ENCODE measurements around the gene LSM8. TPM values are rescaled to one million over a fixed set of nuclear protein-coding genes. Genes with fewer than 3 reads are reported as not detected.

The LSM8 gene
- total and polyA plus RNA-seq, 2 donors (not counting 1 experiment from before 2014, with no cell fraction given): 64.3 to 65.2 TPM

GRCh38 chr7:118186501-118186900 is 2.5 kb downstream of the LSM8 start:
- DNase-seq: no peak
- Mint-ChIP-seq H3K9me3 (ENCODE audit: insufficient read depth) (no peaks in the 10 kb centered on the region), H3K4me1 (peaks cover 43% of the 10 kb centered on the region), H3K4me3 (peak overlapping the region; percentile 55), H3K27me3 (no peaks in the 10 kb centered on the region), H3K27ac (no peak overlapping the region)
- ChIA-PET POLR2A (no interaction called here), CTCF (interaction anchor here (2.6 kb wide), 1 partner anchor 10 kb away, joined by 15 read pairs; no protein-coding TSS in a partner anchor)
- Histone ChIP-seq H4K20me1 (ENCODE audit: control insufficient read depth, insufficient read depth, low read length, poor library complexity, severe bottlenecking) (no peaks in the 10 kb centered on the region), H2AFZ (ENCODE audit: insufficient read depth, low read depth, low read length, poor library complexity, severe bottlenecking) (no peak overlapping the region), H3K36me3 (replicated peaks in 1 of 2; ENCODE audit: control extremely low read depth in 1 of 2, control insufficient read depth in 1 of 2, extremely low read depth in 1 of 2, insufficient read depth in 2 of 2, low read length in 1 of 2) (peaks cover 9 to 26% of the 10 kb centered on the region in 2 experiments), H3K27me3 (replicated peaks in 1 of 4; ENCODE audit: control extremely low read depth in 1 of 4, control insufficient read depth in 3 of 4, insufficient read depth in 4 of 4, low read length in 3 of 4) (no peaks in the 10 kb centered on the region), H3K27ac (ENCODE audit: low read length in 2 of 2) (peak overlapping the region in 1 of 2 donors; percentile 45), H3K4me2 (replicated peaks; ENCODE audit: low read depth, low read length, poor library complexity, severe bottlenecking) (peak overlapping the region; percentile 80), H3K4me1 (ENCODE audit: control insufficient read depth in 2 of 2, insufficient read depth in 2 of 2, low read length in 2 of 2) (peaks cover 19 to 29% of the 10 kb centered on the region in 2 donors), H3K9me3 (ENCODE audit: control extremely low read depth in 1 of 3, control insufficient read depth in 2 of 3, insufficient read depth in 1 of 3, low read length in 2 of 3) (no peaks in the 10 kb centered on the region), H3K4me3 (ENCODE audit: control extremely low read depth in 1 of 5, extremely low read depth in 1 of 5, insufficient read depth in 1 of 5, low read depth in 2 of 5, low read length in 4 of 5) (no peak overlapping the region), H3K9ac (ENCODE audit: low read length) (no peak overlapping the region), H3K79me2 (ENCODE audit: control insufficient read depth, insufficient read depth, low read length) (peaks cover 43% of the 10 kb centered on the region)
- no peak for TF ChIP-seq CTCF (IDR thresholded peaks at IDR 0.05)
- TF ChIP-seq EZH2 (IDR thresholded peaks at IDR 0.05; ENCODE audit: borderline replicate concordance, insufficient read depth, low read depth, low read length, poor library complexity, severe bottlenecking): no peak
- no peak for ATAC-seq (ENCODE audit: low read depth)
- intact Hi-C loops (cut with micrococcal nuclease): no loop called here

- Histone ChIP-seq H3K27me3 (replicated peaks in 1 of 4; ENCODE audit: control extremely low read depth in 1 of 4, control insufficient read depth in 3 of 4, insufficient read depth in 4 of 4, low read length in 3 of 4) (no peaks in the 10 kb centered on the region), H3K4me3 (ENCODE audit: control extremely low read depth in 1 of 5, extremely low read depth in 1 of 5, insufficient read depth in 1 of 5, low read depth in 2 of 5, low read length in 4 of 5) (no peak overlapping the region), H3K36me3 (replicated peaks in 1 of 2; ENCODE audit: control extremely low read depth in 1 of 2, control insufficient read depth in 1 of 2, extremely low read depth in 1 of 2, insufficient read depth in 2 of 2, low read length in 1 of 2) (peaks cover 3 to 14% of the 10 kb centered on the region in 2 experiments), H3K79me2 (ENCODE audit: control insufficient read depth, insufficient read depth, low read length) (no peaks in the 10 kb centered on the region), H3K27ac (ENCODE audit: low read length in 2 of 2) (no peak overlapping the region), H4K20me1 (ENCODE audit: control insufficient read depth, insufficient read depth, low read length, poor library complexity, severe bottlenecking) (no peaks in the 10 kb centered on the region), H3K4me1 (ENCODE audit: control insufficient read depth in 2 of 2, insufficient read depth in 2 of 2, low read length in 2 of 2) (no peaks in the 10 kb centered on the region), H2AFZ (ENCODE audit: insufficient read depth, low read depth, low read length, poor library complexity, severe bottlenecking) (no peak overlapping the region), H3K4me2 (replicated peaks; ENCODE audit: low read depth, low read length, poor library complexity, severe bottlenecking) (no peak overlapping the region), H3K9ac (ENCODE audit: low read length) (no peak overlapping the region), H3K9me3 (ENCODE audit: control extremely low read depth in 1 of 3, control insufficient read depth in 2 of 3, insufficient read depth in 1 of 3, low read length in 2 of 3) (no peaks in the 10 kb centered on the region)
- TF ChIP-seq EZH2 (IDR thresholded peaks at IDR 0.05; ENCODE audit: borderline replicate concordance, insufficient read depth, low read depth, low read length, poor library complexity, severe bottlenecking) (no peak), CTCF (IDR thresholded peaks at IDR 0.05) (peak; percentile 14)
- Mint-ChIP-seq H3K4me3 (no peak overlapping the region), H3K4me1 (peaks cover 2% of the 10 kb centered on the region), H3K9me3 (ENCODE audit: insufficient read depth) (no peaks in the 10 kb centered on the region), H3K27ac (no peak overlapping the region), H3K27me3 (no peaks in the 10 kb centered on the region)
- CTCF ChIA-PET: interaction anchor here (0.7 to 3.1 kb wide), 12 partner anchors 9 to 982 kb away, joined by 3 to 15 read pairs (median 3); no protein-coding TSS in a partner anchor
- intact Hi-C loops (cut with micrococcal nuclease): loop anchor here (10.0 kb wide), 1 partner anchor 440 kb away; no protein-coding TSS in a partner anchor
- ATAC-seq (ENCODE audit: low read depth) (no peak), DNase-seq (no peak)
- WGBS (ENCODE audit: insufficient coverage): no CpG with 5 or more reads among the region's 2 CpGs
- POLR2A ChIA-PET: no interaction called here
Measured at GRCh38 chr7:118194571-118194970, 10.6 kb downstream of the LSM8 start.
